Lower leg skin (tissue), 3 donors: ENCODE results near the gene FOXP1.

Source experiments
- CTCF ChIP-seq, 3 donors: fragments of 450-650 bp; IDR thresholded peaks; one replicate each; pipeline ENCODE4 v1.5.1; 2016; ENCODE audit warnings: antibody characterized with exemption in 3 of 3, mild to moderate bottlenecking in 3 of 3, moderate library complexity in 2 of 3
- POLR2A ChIP-seq, 2 donors: fragments of 450-650 bp; IDR thresholded peaks; one replicate each; pipeline ENCODE4 v1.6.1; 2016 to 2017; ENCODE audit warnings: antibody characterized with exemption in 2 of 2, mild to moderate bottlenecking in 1 of 2, moderate library complexity in 1 of 2

DNA sequence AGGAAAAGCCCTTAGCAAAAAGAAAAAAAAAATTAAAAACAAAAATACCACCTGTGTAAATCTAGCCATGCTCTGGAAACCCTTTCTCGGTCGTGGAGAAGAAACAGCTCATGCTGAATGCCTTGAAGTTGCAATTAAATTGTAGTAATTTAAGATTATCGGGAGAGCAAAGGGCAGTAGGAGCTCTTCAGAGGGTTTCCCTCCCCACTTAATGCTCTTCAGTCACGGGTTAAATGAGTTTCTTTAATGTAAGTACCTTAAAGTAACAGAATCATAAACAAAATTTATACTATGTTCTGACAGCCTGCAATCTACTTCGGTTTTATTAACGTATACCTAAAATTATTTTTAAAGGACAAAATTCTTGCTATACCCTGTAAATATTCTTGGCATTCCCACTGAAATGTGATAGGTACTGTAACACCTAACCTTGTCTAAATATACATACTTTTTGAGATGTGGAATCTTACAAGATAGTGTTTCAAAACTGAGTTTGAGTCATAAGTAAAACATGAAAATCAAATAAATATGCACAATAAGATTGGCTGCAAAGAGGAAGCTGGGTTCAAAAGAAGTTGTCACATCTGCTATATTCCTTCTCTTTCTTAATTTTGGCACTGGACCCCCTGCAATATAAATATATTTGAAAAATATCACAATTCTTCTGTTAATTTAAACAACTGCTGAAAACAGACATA, 5.3 kb downstream of the FOXP1 start:
- no peak for TF ChIP-seq CTCF (IDR thresholded peaks at IDR 0.05)
- TF ChIP-seq POLR2A (IDR thresholded peaks at IDR 0.05), result no peak
